H1 (cell line): ENCODE data around the gene MELTF. TPM values are rescaled to one million over a fixed set of nuclear protein-coding genes. Genes with fewer than 3 reads are reported as not detected.

Experiments
- CTCF ChIA-PET: fragments of 300-600 bp; sonication (Branson Sonifier 250); formaldehyde crosslinking; loops from one replicate; lab custom pipeline; 2021; ENCODE audit not compliant: partially characterized antibody; lab: Charles Lee
- POLR2A ChIA-PET: fragments of 300-600 bp; sonication (Branson Sonifier 250); formaldehyde crosslinking; loops from one replicate; lab custom pipeline; 2021; ENCODE audit warnings: inconsistent platforms; ENCODE audit not compliant: partially characterized antibody; lab: Charles Lee
- DNase-seq, 2 experiments: peaks; one replicate each; pipeline versions ENCODE4 v3.0.0 to v3.0.0-alpha.2; 2010 to 2022; ENCODE audit warnings: low spot score in 2 of 2, low read depth in 1 of 2, mixed read lengths in 1 of 2
- FAIRE-seq: peaks from 2 replicates; lab custom pipeline; 2011; peaks lifted over from hg19 to GRCh38; lab: Jason Lieb, UNC
- H2AFZ ChIP-seq: 2 replicates; pipeline ENCODE4 v1.8.1; 2012; ENCODE audit warnings: low read length, inconsistent platforms
- H2AK5ac ChIP-seq: 2 replicates; pipeline ENCODE4 v1.6.1; 2013; ENCODE audit warnings: low read depth, low read length
- H2BK120ac ChIP-seq: replicated peaks from 2 replicates; pipeline ENCODE3; 2013; ENCODE audit warnings: low read depth, low read length, inconsistent platforms
- H2BK12ac ChIP-seq: 2 replicates; pipeline ENCODE4 v1.6.1; 2013; ENCODE audit warnings: low read depth, low read length
- H2BK15ac ChIP-seq: 2 replicates; pipeline ENCODE4 v1.6.1; 2013; ENCODE audit warnings: low read length
- H2BK20ac ChIP-seq: 2 replicates; pipeline ENCODE4 v1.6.1; 2013; ENCODE audit warnings: low read length
- H2BK5ac ChIP-seq: 2 replicates; pipeline ENCODE4 v1.6.1; 2013; ENCODE audit warnings: low read depth, low read length
- H3K14ac ChIP-seq: 2 replicates; pipeline ENCODE4 v1.6.1; 2013; ENCODE audit warnings: inconsistent platforms; ENCODE audit not compliant: insufficient read length
- H3K18ac ChIP-seq: 2 replicates; pipeline ENCODE4 v1.6.1; 2013; ENCODE audit warnings: low read length; ENCODE audit errors: extremely low read depth
- H3K23ac ChIP-seq: 2 replicates; pipeline ENCODE4 v1.6.1; 2013; ENCODE audit warnings: inconsistent platforms; ENCODE audit not compliant: insufficient read length
- H3K23me2 ChIP-seq: 2 replicates; pipeline ENCODE4 v1.6.1; 2013; ENCODE audit warnings: low read depth, low read length
- H3K27ac ChIP-seq: 2 replicates; pipeline ENCODE4 v1.6.1; 2011; ENCODE audit warnings: low read depth, low read length, inconsistent platforms
- H3K27me3 ChIP-seq, 4 experiments: replicated peaks in 1 of 4; 1 replicate in 1 of 4; 2 replicates in 3 of 4; pipeline versions ENCODE4 v1.6.1 to v1.8.1; 2011 to 2013; ENCODE audit warnings: low read length in 3 of 4, mild to moderate bottlenecking in 3 of 4, inconsistent platforms in 2 of 4, mixed read lengths in 2 of 4, moderate library complexity in 1 of 4; ENCODE audit not compliant: control insufficient read depth in 3 of 4, insufficient read depth in 3 of 4; ENCODE audit errors: extremely low read depth in 1 of 4
- H3K36me3 ChIP-seq, 4 experiments: 2 replicates each; pipeline versions ENCODE4 v1.6.1 to v1.8.1; 2011 to 2013; ENCODE audit warnings: mild to moderate bottlenecking in 4 of 4, low read length in 3 of 4, moderate library complexity in 2 of 4, control low read depth in 1 of 4, inconsistent platforms in 1 of 4; ENCODE audit not compliant: insufficient read depth in 4 of 4, control insufficient read depth in 2 of 4
- H3K4ac ChIP-seq: replicated peaks from 2 replicates; pipeline ENCODE3; 2013; ENCODE audit warnings: low read length, low read depth, mixed read lengths, inconsistent platforms; ENCODE audit not compliant: insufficient read length
- H3K4me1 ChIP-seq, 4 experiments: replicated peaks in 1 of 4; 1 replicate in 1 of 4; 2 replicates in 3 of 4; pipeline versions ENCODE4 v1.6.1 to v1.8.1; 2011 to 2013; ENCODE audit warnings: low read length in 3 of 4, inconsistent platforms in 2 of 4, mixed read lengths in 1 of 4; ENCODE audit not compliant: insufficient read depth in 4 of 4, control insufficient read depth in 3 of 4
- H3K4me2 ChIP-seq, 2 experiments: 2 replicates each; pipeline versions ENCODE4 v1.6.1 to v1.8.1; 2011 to 2013; ENCODE audit warnings: low read depth in 2 of 2, low read length in 2 of 2, control low read depth in 1 of 2, inconsistent platforms in 1 of 2, mild to moderate bottlenecking in 1 of 2; ENCODE audit not compliant: insufficient read depth in 1 of 2
- H3K4me3 ChIP-seq, 4 experiments: fragments of 200-600, 300-600 bp in 1 of 4; sonication (generic), shearing (Covaris generic), sonication (Bioruptor Twin) in 1 of 4; 2 replicates each; pipeline versions ENCODE4 v1.5.1 to v1.8.1; 2011 to 2016; ENCODE audit warnings: low read length in 4 of 4, low read depth in 3 of 4, control low read depth in 2 of 4, inconsistent platforms in 2 of 4, mild to moderate bottlenecking in 2 of 4, mixed read lengths in 1 of 4, moderate library complexity in 1 of 4; ENCODE audit not compliant: insufficient read depth in 2 of 4; ENCODE audit errors: extremely low read depth in 1 of 4
- H3K56ac ChIP-seq: replicated peaks from 2 replicates; pipeline ENCODE3; 2013; ENCODE audit warnings: low read depth, mild to moderate bottlenecking, mixed read lengths, low read length, inconsistent platforms; ENCODE audit not compliant: insufficient read length
- H3K79me1 ChIP-seq: 2 replicates; pipeline ENCODE4 v1.6.1; 2013; ENCODE audit warnings: low read depth, low read length, control low read depth
- H3K79me2 ChIP-seq, 2 experiments: 2 replicates each; pipeline versions ENCODE4 v1.6.1 to v1.8.1; 2012 to 2013; ENCODE audit warnings: low read length in 2 of 2, mild to moderate bottlenecking in 2 of 2, inconsistent platforms in 1 of 2; ENCODE audit not compliant: insufficient read depth in 2 of 2, control insufficient read depth in 1 of 2
- H3K9ac ChIP-seq, 4 experiments: replicated peaks in 1 of 4; 1 replicate in 1 of 4; 2 replicates in 3 of 4; pipeline versions ENCODE4 v1.6.1 to v1.8.1; 2011 to 2013; ENCODE audit warnings: low read depth in 3 of 4, low read length in 3 of 4, control low read depth in 2 of 4, mild to moderate bottlenecking in 2 of 4, moderate library complexity in 2 of 4, inconsistent platforms in 1 of 4; ENCODE audit errors: extremely low read depth in 1 of 4
- H3K9me3 ChIP-seq, 2 experiments: 2 replicates each; pipeline versions ENCODE4 v1.6.1 to v1.8.1; 2012 to 2013; ENCODE audit warnings: mild to moderate bottlenecking in 2 of 2, moderate library complexity in 2 of 2, control low read depth in 1 of 2, inconsistent platforms in 1 of 2, low read depth in 1 of 2, low read length in 1 of 2, mixed read lengths in 1 of 2; ENCODE audit not compliant: insufficient read depth in 2 of 2
- H4K20me1 ChIP-seq, 2 experiments: replicated peaks in 1 of 2; 2 replicates each; pipeline versions ENCODE3 to v1.8.1; 2011 to 2013; ENCODE audit warnings: inconsistent platforms in 2 of 2, low read length in 2 of 2, mild to moderate bottlenecking in 1 of 2; ENCODE audit not compliant: insufficient read depth in 2 of 2, control insufficient read depth in 1 of 2
- H4K5ac ChIP-seq: 2 replicates; pipeline ENCODE4 v1.6.1; 2013; ENCODE audit warnings: low read length, low read depth, mixed read lengths, inconsistent platforms; ENCODE audit not compliant: insufficient read length
- H4K8ac ChIP-seq: 2 replicates; pipeline ENCODE4 v1.8.0; 2013; ENCODE audit warnings: mild to moderate bottlenecking, moderate library complexity, low read length, inconsistent platforms; ENCODE audit not compliant: insufficient read depth; ENCODE audit errors: extremely low read depth
- H4K91ac ChIP-seq: replicated peaks from 2 replicates; pipeline ENCODE3; 2013; ENCODE audit warnings: low read length, mixed read lengths, inconsistent platforms; ENCODE audit not compliant: insufficient read length
- CBX8 ChIP-seq: fragments of 300-800, 300-1000 bp; sonication (generic); IDR thresholded peaks from 2 replicates; pipeline ENCODE4 v1.7.1; 2016; ENCODE audit warnings: low read depth, low read length, borderline replicate concordance
- EGR1 ChIP-seq: IDR thresholded peaks from 2 replicates; pipeline ENCODE4 v1.6.1; 2011; ENCODE audit warnings: low read depth, low read length, borderline replicate concordance
- GABPA ChIP-seq: IDR thresholded peaks from 2 replicates; pipeline ENCODE4 v1.6.1; 2011; ENCODE audit warnings: mild to moderate bottlenecking, low read length, moderate library complexity, borderline replicate concordance; ENCODE audit not compliant: insufficient read depth
- HDAC6 ChIP-seq: IDR thresholded peaks from one replicate; pipeline ENCODE4 v1.7.1; 2012; ENCODE audit warnings: low read depth, mild to moderate bottlenecking, inconsistent platforms, low read length, moderate library complexity
- KDM5A ChIP-seq: fragments of 200-600 bp; IDR thresholded peaks from 2 replicates; pipeline ENCODE4 v1.7.1; 2012; ENCODE audit warnings: mild to moderate bottlenecking, low read length, inconsistent platforms, mixed read lengths
- MAFK ChIP-seq: IDR thresholded peaks from 2 replicates; pipeline ENCODE4 v1.6.1; 2012; ENCODE audit warnings: low read depth, mild to moderate bottlenecking, improper control_type of control experiment, low read length
- POLR2A ChIP-seq, 2 experiments: IDR thresholded peaks; 1 replicate in 1 of 2; 2 replicates in 1 of 2; pipeline ENCODE4 v1.6.1; 2011; ENCODE audit warnings: low read depth in 2 of 2, low read length in 2 of 2, mild to moderate bottlenecking in 2 of 2; ENCODE audit errors: control extremely low read depth in 1 of 2
- POLR2AphosphoS5 ChIP-seq: IDR thresholded peaks from 2 replicates; pipeline ENCODE4 v1.6.1; 2011; ENCODE audit warnings: low read depth, low read length
- RNF2 ChIP-seq: fragments of 200-900, 300-1000 bp; sonication (generic); IDR thresholded peaks from 2 replicates; pipeline ENCODE4 v1.7.1; 2016; ENCODE audit warnings: borderline replicate concordance, low read depth, mild to moderate bottlenecking, antibody characterized with exemption, low read length; ENCODE audit not compliant: poor library complexity, severe bottlenecking; ENCODE audit errors: missing control alignments
- RXRA ChIP-seq: IDR thresholded peaks from 2 replicates; pipeline ENCODE4 v1.6.1; 2011; ENCODE audit warnings: low read depth, mild to moderate bottlenecking, low read length, moderate library complexity; ENCODE audit not compliant: insufficient read depth
- TAF7 ChIP-seq: optimal IDR thresholded peaks from 2 replicates; pipeline ENCODE3; 2011; ENCODE audit warnings: low read depth, mild to moderate bottlenecking, inconsistent platforms, low read length, moderate library complexity, borderline replicate concordance
- TCF12 ChIP-seq: IDR thresholded peaks from 2 replicates; pipeline ENCODE4 v1.6.1; 2011; ENCODE audit warnings: low read depth, mild to moderate bottlenecking, low read length
- USF2 ChIP-seq: IDR thresholded peaks from 2 replicates; pipeline ENCODE4 v1.6.1; 2011; ENCODE audit warnings: low read length, improper control_type of control experiment
- WGBS, 2 experiments: shearing (Covaris generic) in 1 of 2; methylation state at CpG; one replicate each; pipeline versions ENCODE4 v1.1.6 to v1.1.7; 2013 to 2015; ENCODE audit warnings: low lambda C conversion rate in 2 of 2, mixed read lengths in 2 of 2, inconsistent platforms in 1 of 2, low coverage in 1 of 2, missing lambda C conversion rate in 1 of 2; ENCODE audit not compliant: insufficient replicate concordance in 2 of 2, insufficient coverage in 1 of 2, insufficient read length in 1 of 2; ENCODE audit errors: extremely low coverage in 1 of 2, missing lambda C conversion rate in 1 of 2; 5-methylcytosine and 5-hydroxymethylcytosine counted together
- polyA plus RNA-seq, 7 experiments: library from polyadenylated mRNA; depleted of rRNA in 3 of 7; stranded (reverse) in 5 of 7; unstranded in 2 of 7; fragments of >200 nt in 5 of 7; fragments of 200-250 nt in 2 of 7; gene quantifications; 1 replicate in 5 of 7; 2 replicates in 1 of 7; 4 replicates in 1 of 7; pipeline versions ENCODE4 v1.2.1 to v1.2.3, GENCODE V29; 2011 to 2013; ENCODE audit warnings: missing spikeins in 2 of 7, mixed read lengths in 2 of 7
- total RNA-seq: library from RNA; stranded (reverse); fragmentation: NEBNext Ultra II Directional; extraction: Animal tissue kit (Norgen Biotek cat#: 25700); gene quantifications from 2 replicates; pipeline ENCODE4 v1.2.1, GENCODE V29; 2021

MELTF gene
- total and polyA plus RNA-seq, 2 of the 8 experiments (the other 6 are each of a cell fraction or from before 2014, with no cell fraction given) = 1.7 to 3.5 TPM

DNA sequence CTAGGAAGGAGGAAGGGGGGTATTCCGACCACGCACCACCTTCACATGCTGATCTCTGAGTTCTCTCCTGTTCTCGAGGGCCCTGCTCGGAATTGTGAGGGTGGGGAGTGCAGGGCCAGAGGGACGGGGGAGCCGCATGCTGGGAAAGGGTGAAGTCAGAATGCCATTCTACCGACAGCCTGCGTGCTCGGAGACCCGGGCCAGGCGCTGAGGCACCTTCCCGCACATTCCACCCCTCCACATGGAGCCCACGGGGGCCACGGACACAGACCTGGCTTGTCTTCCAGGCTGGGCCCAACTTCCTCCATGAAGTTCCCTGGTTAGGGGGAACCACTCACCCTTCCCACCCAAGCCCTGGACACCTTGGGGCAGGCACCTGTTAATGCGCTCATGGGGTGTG, 32.3 kb downstream of the MELTF start:
- no peak overlapping the region for H2BK120ac ChIP-seq
- no peak overlapping the region; the same call in 1 of the 2 replicates for H4K8ac ChIP-seq
- POLR2A ChIA-PET = no interaction called here
- H3K14ac ChIP-seq = no peak overlapping the region
- peaks cover 5% of the 10 kb centered on the region; the same call in 1 of the 2 replicates for H3K23me2 ChIP-seq
- no peak overlapping the region for H2BK12ac ChIP-seq
- H2BK5ac ChIP-seq = no peak overlapping the region
- H3K4me3 ChIP-seq = no peak overlapping the region
- H3K36me3 ChIP-seq = no peaks in the 10 kb centered on the region
- no peak for DNase-seq
- 89% methylated on average over 15 of the region's 15 CpGs; no CpG with 5 or more reads in 1 of the 2 experiments for WGBS, 2 experiments
- H3K27ac ChIP-seq = no peak overlapping the region
- no peaks in the 10 kb centered on the region for H3K9me3 ChIP-seq
- H4K91ac ChIP-seq = no peak overlapping the region
- H2BK20ac ChIP-seq = no peak overlapping the region
- H3K23ac ChIP-seq = no peak overlapping the region
- H2AFZ ChIP-seq = no peak overlapping the region
- no peaks in the 10 kb centered on the region for H3K79me1 ChIP-seq
- TF ChIP-seq EGR1 (no peak), CBX8 (no peak), HDAC6 (no peak), TAF7 (no peak), USF2 (no peak), MAFK (no peak), POLR2AphosphoS5 (no peak), KDM5A (no peak), TCF12 (no peak), RXRA (no peak), POLR2A (IDR thresholded peaks at IDR 0.05; ENCODE audit: control extremely low read depth in 1 of 2, low read depth in 2 of 2, low read length in 2 of 2) (no peak), RNF2 (no peak), GABPA (no peak)
- TF ChIP-seq, all 59 proteins: peak for 0
- Histone ChIP-seq H3K9ac (no peak overlapping the region), H3K56ac (no peak overlapping the region), H3K4me1 (peaks cover 0 to 6% (median 2%) of the 10 kb centered on the region in 4 experiments; a peak in 3 of 7 replicates), H2BK15ac (no peak overlapping the region), H3K27me3 (peaks cover 0 to 3% (median 0%) of the 10 kb centered on the region in 4 experiments; a peak in 3 of 7 replicates), H3K4ac (no peak overlapping the region), H4K20me1 (peaks cover 0 to 4% of the 10 kb centered on the region in 2 experiments), H4K5ac (no peak overlapping the region), H3K79me2 (no peaks in the 10 kb centered on the region), H2AK5ac (0 out of 2 replicates have a peak overlapping the region, but pooled peaks have one; percentile 13), H3K4me2 (no peak overlapping the region), H3K18ac (no peak overlapping the region)
- no peak for FAIRE-seq
- CTCF ChIA-PET = interaction anchor here (0.9 to 3.0 kb wide), 8 partner anchors 9 to 190 kb away, joined by 3 to 16 read pairs (median 3); partner anchors contain the start of gene MELTF
